ENCODE results near the gene NAMPT. TPM values are rescaled to one million over a fixed set of nuclear protein-coding genes. Genes with fewer than 3 reads are reported as not detected.

NAMPT gene
- total RNA-seq, 1 donor from 2014 or later, result 153 TPM

- H3K4me3 Mint-ChIP-seq (ENCODE audit: unreplicated experiment), result no peak overlapping the region
- peaks cover 4% of the 10 kb centered on the region for H3K36me3 Mint-ChIP-seq (ENCODE audit: low read depth, unreplicated experiment)
- peaks cover 3% of the 10 kb centered on the region for H3K27me3 Mint-ChIP-seq (ENCODE audit: unreplicated experiment)
- no peaks in the 10 kb centered on the region for H3K9me3 Mint-ChIP-seq (ENCODE audit: unreplicated experiment)
- TF ChIP-seq CTCF (IDR thresholded peaks at IDR 0.05; ENCODE audit: unreplicated experiment), result no peak
- no peaks in the 10 kb centered on the region for H3K4me1 Mint-ChIP-seq (ENCODE audit: unreplicated experiment)
- DNase-seq (ENCODE audit: low spot score), result no peak
- no peak overlapping the region for H3K27ac Mint-ChIP-seq (ENCODE audit: unreplicated experiment)
Observed at GRCh38 chr7:106312906-106313305, 28.1 kb upstream of the NAMPT start.

- H3K4me1 Mint-ChIP-seq (ENCODE audit: unreplicated experiment), result peaks cover under 1% of the 10 kb centered on the region
- TF ChIP-seq CTCF (IDR thresholded peaks at IDR 0.05; ENCODE audit: unreplicated experiment), result no peak
- peaks cover 3% of the 10 kb centered on the region for H3K27me3 Mint-ChIP-seq (ENCODE audit: unreplicated experiment)
- DNase-seq (ENCODE audit: low spot score), result no peak
- no peak overlapping the region for H3K4me3 Mint-ChIP-seq (ENCODE audit: unreplicated experiment)
- H3K36me3 Mint-ChIP-seq (ENCODE audit: low read depth, unreplicated experiment), result peaks cover 4% of the 10 kb centered on the region
- H3K27ac Mint-ChIP-seq (ENCODE audit: unreplicated experiment), result no peak overlapping the region
- no peaks in the 10 kb centered on the region for H3K9me3 Mint-ChIP-seq (ENCODE audit: unreplicated experiment)
Observed at GRCh38 chr7:106312099-106312871, 27.5 kb upstream of the NAMPT start.

- H3K27ac Mint-ChIP-seq (ENCODE audit: unreplicated experiment), result no peak overlapping the region
- no peaks in the 10 kb centered on the region for H3K9me3 Mint-ChIP-seq (ENCODE audit: unreplicated experiment)
- no peak for DNase-seq (ENCODE audit: low spot score)
- peaks cover 3% of the 10 kb centered on the region for H3K4me1 Mint-ChIP-seq (ENCODE audit: unreplicated experiment)
- H3K4me3 Mint-ChIP-seq (ENCODE audit: unreplicated experiment), result no peak overlapping the region
- no peaks in the 10 kb centered on the region for H3K36me3 Mint-ChIP-seq (ENCODE audit: low read depth, unreplicated experiment)
- TF ChIP-seq CTCF (IDR thresholded peaks at IDR 0.05; ENCODE audit: unreplicated experiment), result no peak
- H3K27me3 Mint-ChIP-seq (ENCODE audit: unreplicated experiment), result peaks cover 3% of the 10 kb centered on the region
Observed at GRCh38 chr7:106309362-106309761, 24.6 kb upstream of the NAMPT start.

- Mint-ChIP-seq H3K27ac (ENCODE audit: unreplicated experiment) (no peak overlapping the region), H3K9me3 (ENCODE audit: unreplicated experiment) (no peaks in the 10 kb centered on the region), H3K4me3 (ENCODE audit: unreplicated experiment) (no peak overlapping the region), H3K4me1 (ENCODE audit: unreplicated experiment) (peaks cover 3% of the 10 kb centered on the region), H3K36me3 (ENCODE audit: low read depth, unreplicated experiment) (peaks cover 2% of the 10 kb centered on the region), H3K27me3 (ENCODE audit: unreplicated experiment) (peaks cover 1% of the 10 kb centered on the region)
- no peak for TF ChIP-seq CTCF (IDR thresholded peaks at IDR 0.05; ENCODE audit: unreplicated experiment)
- DNase-seq (ENCODE audit: low spot score), result no peak
Observed at GRCh38 chr7:106306256-106306655, 21.5 kb upstream of the NAMPT start.

- Mint-ChIP-seq H3K27me3 (ENCODE audit: unreplicated experiment) (peaks cover 1% of the 10 kb centered on the region), H3K4me1 (ENCODE audit: unreplicated experiment) (peaks cover 3% of the 10 kb centered on the region), H3K4me3 (ENCODE audit: unreplicated experiment) (no peak overlapping the region), H3K36me3 (ENCODE audit: low read depth, unreplicated experiment) (peaks cover 4% of the 10 kb centered on the region), H3K27ac (ENCODE audit: unreplicated experiment) (no peak overlapping the region), H3K9me3 (ENCODE audit: unreplicated experiment) (no peaks in the 10 kb centered on the region)
- DNase-seq (ENCODE audit: low spot score), result no peak
- TF ChIP-seq CTCF (IDR thresholded peaks at IDR 0.05; ENCODE audit: unreplicated experiment), result no peak
Observed at GRCh38 chr7:106305732-106306131, 20.9 kb upstream of the NAMPT start.
